ENCODE results near the gene CLCA2.

The CLCA2 gene, protein sequence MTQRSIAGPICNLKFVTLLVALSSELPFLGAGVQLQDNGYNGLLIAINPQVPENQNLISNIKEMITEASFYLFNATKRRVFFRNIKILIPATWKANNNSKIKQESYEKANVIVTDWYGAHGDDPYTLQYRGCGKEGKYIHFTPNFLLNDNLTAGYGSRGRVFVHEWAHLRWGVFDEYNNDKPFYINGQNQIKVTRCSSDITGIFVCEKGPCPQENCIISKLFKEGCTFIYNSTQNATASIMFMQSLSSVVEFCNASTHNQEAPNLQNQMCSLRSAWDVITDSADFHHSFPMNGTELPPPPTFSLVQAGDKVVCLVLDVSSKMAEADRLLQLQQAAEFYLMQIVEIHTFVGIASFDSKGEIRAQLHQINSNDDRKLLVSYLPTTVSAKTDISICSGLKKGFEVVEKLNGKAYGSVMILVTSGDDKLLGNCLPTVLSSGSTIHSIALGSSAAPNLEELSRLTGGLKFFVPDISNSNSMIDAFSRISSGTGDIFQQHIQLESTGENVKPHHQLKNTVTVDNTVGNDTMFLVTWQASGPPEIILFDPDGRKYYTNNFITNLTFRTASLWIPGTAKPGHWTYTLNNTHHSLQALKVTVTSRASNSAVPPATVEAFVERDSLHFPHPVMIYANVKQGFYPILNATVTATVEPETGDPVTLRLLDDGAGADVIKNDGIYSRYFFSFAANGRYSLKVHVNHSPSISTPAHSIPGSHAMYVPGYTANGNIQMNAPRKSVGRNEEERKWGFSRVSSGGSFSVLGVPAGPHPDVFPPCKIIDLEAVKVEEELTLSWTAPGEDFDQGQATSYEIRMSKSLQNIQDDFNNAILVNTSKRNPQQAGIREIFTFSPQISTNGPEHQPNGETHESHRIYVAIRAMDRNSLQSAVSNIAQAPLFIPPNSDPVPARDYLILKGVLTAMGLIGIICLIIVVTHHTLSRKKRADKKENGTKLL

DNA sequence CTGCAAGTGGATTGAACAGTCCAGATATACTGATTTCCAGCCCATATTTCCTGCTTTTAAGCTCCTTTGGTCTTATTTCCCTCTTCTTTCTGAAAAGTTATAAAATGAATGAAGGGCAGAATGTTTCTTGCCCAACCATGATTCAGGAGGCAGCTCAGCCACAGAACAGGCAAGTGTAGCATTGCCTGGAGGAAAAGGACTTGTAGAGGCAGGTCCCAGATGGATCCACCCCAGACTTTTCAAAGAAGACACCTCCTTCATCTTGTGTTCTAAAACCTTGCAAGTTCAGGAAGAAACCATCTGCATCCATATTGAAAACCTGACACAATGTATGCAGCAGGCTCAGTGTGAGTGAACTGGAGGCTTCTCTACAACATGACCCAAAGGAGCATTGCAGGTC lies at the start of gene CLCA2:
Gene CLCA2 (plus strand): TSS at position 299 of the 400 bp plus-strand sequence. CDS start 77 bp downstream, at position 376.
- no peak for DNase-seq
- Histone ChIP-seq H3K36me3 (no peaks in the 10 kb centered on the region), H3K27ac (no peak within 1 kb of the TSS), H3K9me3 (ENCODE audit: severe bottlenecking) (no peaks in the 10 kb centered on the region), H3K4me3 (ENCODE audit: low read depth, low read length) (no peak within 1 kb of the TSS), H3K27me3 (ENCODE audit: insufficient read depth, low read depth, severe bottlenecking) (no peaks in the 10 kb centered on the region)
- TF ChIP-seq, protein P1, sequence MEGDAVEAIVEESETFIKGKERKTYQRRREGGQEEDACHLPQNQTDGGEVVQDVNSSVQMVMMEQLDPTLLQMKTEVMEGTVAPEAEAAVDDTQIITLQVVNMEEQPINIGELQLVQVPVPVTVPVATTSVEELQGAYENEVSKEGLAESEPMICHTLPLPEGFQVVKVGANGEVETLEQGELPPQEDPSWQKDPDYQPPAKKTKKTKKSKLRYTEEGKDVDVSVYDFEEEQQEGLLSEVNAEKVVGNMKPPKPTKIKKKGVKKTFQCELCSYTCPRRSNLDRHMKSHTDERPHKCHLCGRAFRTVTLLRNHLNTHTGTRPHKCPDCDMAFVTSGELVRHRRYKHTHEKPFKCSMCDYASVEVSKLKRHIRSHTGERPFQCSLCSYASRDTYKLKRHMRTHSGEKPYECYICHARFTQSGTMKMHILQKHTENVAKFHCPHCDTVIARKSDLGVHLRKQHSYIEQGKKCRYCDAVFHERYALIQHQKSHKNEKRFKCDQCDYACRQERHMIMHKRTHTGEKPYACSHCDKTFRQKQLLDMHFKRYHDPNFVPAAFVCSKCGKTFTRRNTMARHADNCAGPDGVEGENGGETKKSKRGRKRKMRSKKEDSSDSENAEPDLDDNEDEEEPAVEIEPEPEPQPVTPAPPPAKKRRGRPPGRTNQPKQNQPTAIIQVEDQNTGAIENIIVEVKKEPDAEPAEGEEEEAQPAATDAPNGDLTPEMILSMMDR (IDR thresholded peaks at IDR 0.05; ENCODE audit: low read depth, low read length): no peak

DNA sequence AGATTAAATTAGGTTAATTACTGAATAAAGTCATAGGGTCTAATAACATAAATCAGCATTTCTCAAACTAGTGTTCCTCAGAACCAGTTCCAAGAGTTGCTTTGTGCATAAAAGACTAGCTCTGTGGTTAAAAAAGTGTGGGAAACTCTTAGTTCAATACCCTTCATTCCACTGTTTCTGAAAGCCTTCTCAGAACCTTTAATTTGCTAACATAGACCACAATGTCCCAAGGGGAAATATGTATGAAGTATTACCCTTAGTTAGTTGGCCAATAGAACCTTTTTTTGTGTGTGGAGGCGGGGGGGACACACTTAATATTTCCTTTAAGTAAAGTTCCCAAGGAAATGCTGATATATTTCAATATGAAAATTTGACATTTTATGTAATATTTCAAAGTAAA lies 48.3 kb upstream of the CLCA2 start:
- H3K4me3 ChIP-seq (ENCODE audit: low read depth, low read length): no peak overlapping the region
- TF ChIP-seq, protein P1 (IDR thresholded peaks at IDR 0.05; ENCODE audit: low read depth, low read length): no peak
- H3K36me3 ChIP-seq: peaks cover 6% of the 10 kb centered on the region
- no peak overlapping the region for H3K27ac ChIP-seq
- no peaks in the 10 kb centered on the region for H3K27me3 ChIP-seq (ENCODE audit: insufficient read depth, low read depth, severe bottlenecking)
- DNase-seq: no peak
- peaks cover 6% of the 10 kb centered on the region for H3K9me3 ChIP-seq (ENCODE audit: severe bottlenecking)

DNA sequence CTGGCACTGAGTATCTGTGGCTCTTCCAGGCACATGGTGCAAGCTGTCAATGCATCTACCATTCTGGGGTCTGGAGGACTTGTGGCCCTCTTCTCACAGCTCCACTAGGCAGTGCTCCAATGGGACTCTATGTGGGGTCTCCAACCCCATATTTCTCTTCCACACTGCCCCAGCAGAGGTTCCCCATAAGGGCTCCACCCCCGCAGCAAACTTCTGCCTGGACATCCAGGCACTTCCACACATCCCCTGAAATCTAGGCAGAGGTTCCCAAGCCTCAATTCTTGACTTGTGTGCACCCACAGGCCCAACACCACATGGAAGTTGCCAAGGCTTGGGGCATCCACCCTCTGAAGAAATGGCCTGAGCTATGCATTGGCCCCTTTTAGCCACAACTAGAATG lies 46.6 kb upstream of the CLCA2 start:
- Histone ChIP-seq H3K9me3 (ENCODE audit: severe bottlenecking) (peaks cover 6% of the 10 kb centered on the region), H3K36me3 (peaks cover 6% of the 10 kb centered on the region), H3K27me3 (ENCODE audit: insufficient read depth, low read depth, severe bottlenecking) (no peaks in the 10 kb centered on the region), H3K27ac (no peak overlapping the region), H3K4me3 (ENCODE audit: low read depth, low read length) (no peak overlapping the region)
- TF ChIP-seq, protein P1 (IDR thresholded peaks at IDR 0.05; ENCODE audit: low read depth, low read length): no peak
- no peak for DNase-seq

DNA sequence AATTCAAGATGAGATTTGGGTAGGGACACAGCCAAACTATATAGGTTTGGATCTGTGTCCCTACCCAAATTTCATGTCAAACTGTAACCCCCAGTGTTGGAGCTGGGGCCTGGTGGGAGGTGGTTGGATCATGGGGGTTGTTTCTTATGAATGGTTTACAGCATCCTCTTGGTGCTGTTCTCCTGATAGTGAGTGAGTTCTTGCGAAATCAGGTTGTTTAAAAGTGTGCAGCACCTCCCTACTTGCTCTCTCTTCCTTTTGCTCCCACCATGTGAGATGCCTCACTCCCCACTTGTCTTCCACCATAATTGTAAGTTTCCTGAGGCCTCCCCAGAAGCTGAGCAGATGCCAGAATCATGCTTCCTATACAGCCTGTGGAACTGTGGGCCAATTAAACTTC lies 45.2 kb upstream of the CLCA2 start:
- TF ChIP-seq, protein P1 (IDR thresholded peaks at IDR 0.05; ENCODE audit: low read depth, low read length): no peak
- H3K9me3 ChIP-seq (ENCODE audit: severe bottlenecking): peaks cover 6% of the 10 kb centered on the region
- DNase-seq: no peak
- peaks cover 6% of the 10 kb centered on the region for H3K36me3 ChIP-seq
- no peak overlapping the region for H3K27ac ChIP-seq
- no peaks in the 10 kb centered on the region for H3K27me3 ChIP-seq (ENCODE audit: insufficient read depth, low read depth, severe bottlenecking)
- no peak overlapping the region for H3K4me3 ChIP-seq (ENCODE audit: low read depth, low read length)

DNA sequence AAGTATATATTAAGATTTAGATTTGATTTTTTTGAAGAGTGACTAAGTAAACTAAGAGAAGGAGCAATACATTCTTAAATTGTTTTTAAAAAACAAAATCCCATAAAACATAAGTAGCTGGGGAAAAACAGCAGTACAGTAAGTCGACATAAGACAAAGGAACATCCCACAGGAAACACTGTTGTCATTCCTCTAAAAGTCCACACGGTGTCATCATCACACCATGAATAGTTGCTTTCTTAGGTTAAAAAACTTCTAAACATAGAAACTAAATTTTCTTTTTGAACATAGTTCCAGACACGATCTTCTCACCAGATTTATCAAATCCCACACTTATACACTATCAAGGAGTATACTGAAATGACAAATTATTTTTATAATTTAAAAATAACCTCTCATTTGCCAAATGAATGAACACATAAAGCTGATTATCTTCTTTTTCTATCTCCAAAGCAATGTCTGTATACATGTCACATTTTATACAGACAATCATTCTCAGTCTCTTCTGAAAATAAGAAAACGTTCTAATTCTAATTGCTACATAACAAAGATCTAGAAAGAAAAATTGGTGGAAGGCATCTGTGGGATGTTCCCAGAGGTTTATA lies 43.6 kb upstream of the CLCA2 start:
- Histone ChIP-seq H3K9me3 (ENCODE audit: severe bottlenecking) (peaks cover 6% of the 10 kb centered on the region), H3K36me3 (no peaks in the 10 kb centered on the region), H3K4me3 (ENCODE audit: low read depth, low read length) (no peak overlapping the region), H3K27ac (no peak overlapping the region), H3K27me3 (ENCODE audit: insufficient read depth, low read depth, severe bottlenecking) (no peaks in the 10 kb centered on the region)
- no peak for DNase-seq
- TF ChIP-seq, protein P1 (IDR thresholded peaks at IDR 0.05; ENCODE audit: low read depth, low read length): peak; percentile 57
